NCI-H2107 treated with DMSO at 0.1 percent for 48 hours (cell line): Measurements from ENCODE around the gene KRTAP10-6.
"Not testable (repeated sequence)": the region's sequence is repeated elsewhere in the genome, so short reads cannot be mapped to it uniquely, and the experiment has no call there.

Experiments
- DNase-seq: peaks from one replicate; lab custom pipeline; 2025; ENCODE audit not compliant: unreplicated experiment; lab: John Stamatoyannopoulos, UW

The KRTAP10-6 gene

DNA sequence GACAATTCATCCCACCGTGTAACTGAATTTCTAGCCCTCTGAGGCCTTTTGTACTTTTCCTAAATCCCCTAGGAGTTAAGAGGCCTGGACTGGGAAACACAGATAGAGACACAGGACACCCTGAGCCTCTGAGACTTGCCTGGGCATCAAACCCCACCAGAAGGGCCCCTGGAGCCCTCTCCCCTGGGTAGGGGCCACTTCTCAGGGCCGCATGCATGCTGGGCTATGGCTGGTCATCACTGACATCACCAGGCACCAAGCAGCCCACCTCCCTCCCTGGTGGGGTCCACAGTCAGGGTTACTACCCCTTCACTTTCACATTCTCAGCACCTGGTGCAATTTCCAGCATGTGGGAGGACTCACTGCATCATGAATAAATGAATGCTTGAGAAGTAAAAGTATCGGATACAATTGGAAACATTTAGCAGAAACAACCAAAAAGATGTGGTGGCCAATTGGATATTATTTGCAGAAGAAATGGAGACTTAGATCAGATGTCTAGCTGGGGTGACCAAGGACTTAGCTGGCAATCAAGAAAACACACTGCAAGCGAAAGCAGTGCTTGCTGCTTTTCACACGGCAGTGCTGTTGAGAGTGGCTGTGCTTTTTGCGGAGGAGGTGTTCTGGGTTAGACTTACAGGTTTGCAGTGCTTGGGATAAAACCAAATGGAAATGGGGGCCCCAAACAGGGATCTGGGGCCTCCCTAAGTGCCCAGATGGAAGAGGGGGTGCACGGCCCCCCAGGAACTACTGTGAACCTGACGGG is 7.1 kb upstream of the KRTAP10-6 start:
- DNase-seq, result no peak

DNA sequence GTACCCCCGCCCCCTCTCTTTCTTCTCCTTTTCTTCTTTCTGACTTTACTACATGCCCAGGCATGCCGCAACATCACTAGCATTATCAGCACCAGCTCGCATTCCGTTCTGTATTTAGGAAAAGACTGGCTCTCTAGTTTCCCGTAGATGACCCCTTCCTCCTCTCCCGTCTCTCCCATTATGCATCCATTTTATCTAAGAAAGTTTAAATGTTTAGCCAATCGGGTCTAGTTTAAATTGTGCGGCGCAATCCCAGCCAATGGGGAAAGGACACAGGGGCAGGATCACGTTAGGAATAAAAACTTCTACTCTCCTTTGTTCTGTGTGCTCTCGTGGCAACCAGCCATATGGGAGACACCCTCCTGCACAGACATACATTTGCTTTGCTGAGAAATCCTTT is 5.8 kb upstream of the KRTAP10-6 start:
- no peak for DNase-seq

DNA sequence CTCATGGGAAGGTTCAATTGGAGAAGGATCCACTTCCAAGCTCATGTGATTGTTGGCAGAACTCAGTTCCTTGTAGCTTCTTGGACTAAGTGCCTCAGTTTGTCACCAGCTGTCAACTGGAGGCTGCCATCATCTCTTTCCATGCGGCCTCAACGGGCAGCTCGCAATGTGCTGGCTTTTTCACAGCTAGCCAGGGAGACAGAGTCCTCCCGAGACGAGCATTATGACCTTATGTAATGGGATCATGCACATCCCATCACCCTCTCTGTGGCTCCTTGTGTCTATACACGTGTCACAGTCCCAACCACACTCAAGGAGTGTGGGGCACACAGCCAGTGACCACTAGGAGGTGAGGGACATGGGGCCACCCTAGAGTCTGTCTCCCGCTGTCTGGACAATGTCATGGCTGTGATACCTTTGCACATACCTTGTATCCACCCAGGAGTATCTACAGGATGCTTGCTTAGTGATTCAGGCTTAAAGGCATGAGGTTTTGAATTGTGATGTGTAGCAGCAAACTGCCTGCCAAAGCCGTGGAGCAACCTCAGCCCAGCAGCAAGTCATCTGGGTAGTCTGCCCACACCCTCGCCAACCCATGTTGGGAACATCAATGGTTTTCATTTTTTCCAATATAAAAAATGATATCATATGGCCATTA is 3.9 kb upstream of the KRTAP10-6 start:
- DNase-seq, result no peak

GRCh38 chr21:44595524-44595923 is 3.2 kb upstream of the KRTAP10-6 start:
- no peak for DNase-seq

- no peak for DNase-seq
These were observed 2.2 kb upstream of the KRTAP10-6 start for GRCh38 chr21:44594406-44594916.

DNA sequence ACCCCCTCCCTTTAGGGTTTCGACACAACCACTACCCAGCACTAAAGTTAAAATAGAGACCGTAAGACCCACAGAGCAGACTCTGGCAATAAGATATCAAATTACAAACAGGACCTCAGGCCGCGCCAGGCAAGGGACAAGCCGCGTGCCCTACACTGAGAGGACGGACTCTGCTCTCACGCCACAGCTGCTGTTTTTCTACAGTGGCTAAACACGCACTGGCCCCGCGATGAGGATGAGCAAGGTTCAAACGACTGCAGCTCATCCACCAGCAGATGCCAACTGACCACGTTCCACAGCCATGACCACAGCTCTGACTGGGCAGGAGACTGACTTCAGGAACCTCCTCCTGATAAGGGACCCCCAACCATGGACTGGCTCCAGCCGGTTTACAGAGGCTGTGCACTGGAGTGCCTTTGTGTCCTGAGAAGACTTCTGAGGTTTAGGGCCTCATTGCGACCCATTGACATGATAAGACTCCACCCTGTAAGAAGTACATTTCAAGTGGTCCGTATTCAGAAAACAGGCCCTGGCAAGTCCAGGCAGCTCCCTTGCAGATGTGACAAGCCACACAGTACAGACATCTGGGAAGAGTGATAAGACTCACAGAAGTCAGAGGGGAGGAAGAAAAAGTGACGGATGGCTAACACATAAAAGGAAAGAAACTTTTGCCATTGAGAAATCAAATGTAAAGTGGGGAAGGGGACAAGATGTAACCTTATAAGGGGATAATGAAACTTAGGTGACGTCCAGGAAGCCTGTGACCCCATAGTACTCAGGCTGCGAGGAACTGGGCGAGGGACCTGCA is 1.5 kb upstream of the KRTAP10-6 start:
- DNase-seq, result no peak

GRCh38 chr21:44591801-44592130 is 539 bp downstream of the KRTAP10-6 start:
- not testable (repeated sequence) for DNase-seq

DNA sequence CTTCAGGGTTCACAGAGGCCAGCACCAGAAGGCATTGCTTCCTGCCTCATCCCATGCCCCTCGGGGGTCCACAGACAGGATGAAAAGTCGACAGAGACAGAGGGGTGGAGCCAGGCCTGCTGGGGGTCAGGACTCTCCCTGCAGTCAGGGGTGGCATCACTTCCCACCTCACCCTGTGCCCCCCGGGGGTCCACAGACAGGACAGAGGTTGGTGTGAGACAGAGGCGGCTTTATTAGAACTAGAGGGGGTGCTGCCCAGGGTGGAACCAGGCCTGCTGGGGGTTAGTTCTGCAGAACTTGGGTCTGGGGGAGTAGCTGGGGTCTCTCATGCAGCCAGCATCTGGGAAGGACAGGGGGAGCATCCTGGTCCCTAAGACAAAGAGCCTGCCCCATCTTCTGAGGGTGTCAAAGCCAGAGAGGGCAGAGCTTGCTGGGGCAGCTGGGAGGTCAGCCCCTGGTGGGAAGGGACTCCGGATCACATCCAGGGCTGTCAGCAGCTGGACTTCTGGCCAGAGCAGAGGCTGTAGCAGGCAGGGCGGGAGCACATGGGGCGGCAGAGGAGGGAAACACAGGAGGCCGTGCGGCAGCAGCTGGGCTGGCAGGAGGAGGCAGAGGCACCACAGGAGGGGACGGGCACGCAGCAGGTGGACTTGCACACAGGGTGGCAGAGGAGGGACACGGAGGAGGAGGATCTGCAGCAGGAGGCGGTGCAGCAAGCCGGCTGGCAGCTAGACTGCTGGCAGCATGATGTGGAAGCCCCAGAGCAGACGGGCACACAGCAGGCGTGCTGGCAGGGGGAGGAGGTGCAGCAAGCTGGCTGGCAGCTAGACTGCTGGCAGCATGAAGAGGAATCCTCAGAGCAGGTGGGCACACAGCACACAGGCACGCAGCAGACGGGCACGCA is 1.2 kb downstream of the KRTAP10-6 start:
- DNase-seq, result not testable (repeated sequence)

- DNase-seq, result no peak
These were observed 2.0 kb downstream of the KRTAP10-6 start for GRCh38 chr21:44590311-44590721.

DNA sequence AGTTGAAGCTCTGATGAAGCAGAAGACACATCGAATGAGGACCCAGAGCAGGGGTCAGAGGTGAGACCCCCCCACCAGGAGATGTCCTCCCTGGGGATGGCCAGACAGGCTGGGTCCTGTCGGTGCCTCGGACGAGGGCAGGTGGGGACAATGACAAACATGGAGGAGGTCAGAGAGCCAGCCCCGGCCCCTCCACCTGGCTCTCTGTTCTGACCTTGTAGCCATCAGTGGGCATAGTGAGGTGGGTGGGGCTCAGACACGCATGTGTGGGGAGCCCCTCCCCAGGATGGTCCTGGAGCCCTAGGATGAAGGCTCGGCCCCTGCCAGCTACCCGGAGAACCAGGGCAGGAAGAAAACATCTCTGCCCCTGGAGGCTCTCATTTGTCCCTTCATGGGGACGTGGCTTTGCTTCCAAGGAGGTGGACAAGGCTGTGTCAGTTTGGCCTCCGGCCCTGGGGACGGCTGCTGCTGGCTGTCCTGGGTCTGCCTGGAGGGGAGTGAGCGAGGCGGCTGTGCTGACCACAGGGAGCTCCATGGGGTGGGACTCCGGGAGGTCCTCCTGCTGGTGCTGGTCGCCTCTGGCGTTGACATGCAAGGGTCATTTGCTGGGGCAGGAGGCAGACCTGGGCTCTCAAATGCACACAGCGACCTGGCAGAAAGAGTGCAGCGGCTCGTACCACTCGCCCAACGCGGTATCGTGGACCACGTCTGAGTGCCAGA is 2.6 kb downstream of the KRTAP10-6 start:
- no peak for DNase-seq

DNA sequence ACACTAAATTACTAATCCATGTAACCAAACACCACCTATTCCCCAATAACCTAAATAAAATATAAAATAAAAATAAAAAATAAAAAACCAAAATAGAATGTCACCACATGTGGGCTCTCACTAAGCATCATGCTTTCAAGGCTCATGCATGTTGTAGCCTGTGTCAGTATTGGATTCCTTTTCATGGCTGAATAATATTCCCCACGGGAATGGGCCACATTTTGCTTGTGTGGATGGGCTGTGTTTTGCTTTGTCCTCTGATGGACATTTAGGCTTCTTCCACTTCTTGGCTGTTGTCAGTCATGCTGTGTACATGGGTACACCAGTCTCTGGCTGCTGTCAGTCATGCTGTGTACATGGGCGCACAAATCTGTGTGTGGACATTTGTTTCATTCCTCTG is 3.2 kb downstream of the KRTAP10-6 start:
- no peak for DNase-seq

DNA sequence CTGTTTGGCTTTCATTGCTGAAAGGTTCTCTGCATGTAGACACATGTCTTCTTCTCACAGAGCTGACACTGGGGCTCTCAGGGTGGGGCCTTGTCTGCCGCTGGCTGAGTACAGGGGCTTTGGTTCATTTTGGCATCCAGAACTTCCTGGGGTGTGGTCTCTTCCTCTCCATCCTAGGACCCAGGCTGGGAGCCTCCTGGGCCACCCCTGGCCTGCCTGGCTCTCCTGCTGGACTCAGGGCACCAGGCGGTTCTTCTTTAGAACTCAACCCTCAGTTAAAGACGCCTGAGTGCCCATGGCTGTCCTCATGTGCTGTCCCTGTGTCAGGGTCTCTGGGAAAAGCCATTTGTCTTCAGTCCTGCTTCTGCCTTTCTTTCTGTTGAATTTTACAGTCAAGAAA is 6.4 kb downstream of the KRTAP10-6 start:
- no peak for DNase-seq

DNA sequence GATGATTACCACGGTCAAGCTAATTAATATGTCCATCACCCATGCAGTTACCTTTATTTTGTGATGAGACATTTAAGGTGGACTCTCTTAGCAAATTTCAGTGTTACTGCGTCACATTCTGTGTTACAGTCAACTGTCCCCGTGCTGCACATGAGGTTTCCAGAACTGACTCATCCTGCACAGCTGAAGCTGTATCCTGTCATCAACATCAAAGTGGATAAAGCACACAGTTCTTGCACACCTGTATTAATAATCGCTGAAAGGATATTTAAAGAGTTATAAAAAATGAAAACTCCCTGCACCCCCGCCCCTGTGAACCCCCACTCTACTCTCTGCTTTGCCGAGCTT is 8.5 kb downstream of the KRTAP10-6 start:
- no peak for DNase-seq

- DNase-seq, result no peak
These were observed 9.1 kb downstream of the KRTAP10-6 start for GRCh38 chr21:44583089-44583799.

DNA sequence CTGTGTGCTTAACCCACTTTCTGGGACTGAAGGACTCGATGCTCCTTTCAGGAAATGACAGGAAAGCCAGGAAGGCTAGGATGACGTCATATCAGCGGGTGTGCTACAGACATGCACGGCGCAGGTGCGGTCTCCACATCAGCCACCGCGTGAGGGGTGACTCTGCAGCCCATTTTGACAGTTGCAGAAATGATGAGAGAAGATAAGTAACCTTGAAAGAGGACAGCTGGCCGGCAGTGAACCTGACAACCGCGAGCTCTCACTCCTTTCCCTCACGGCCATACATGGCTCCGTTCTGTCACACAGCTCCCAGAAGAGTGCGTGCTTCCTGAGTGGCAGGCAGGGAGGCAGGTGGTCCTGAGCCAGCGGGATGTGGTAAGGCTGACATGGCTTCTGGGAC is 10.2 kb downstream of the KRTAP10-6 start:
- no peak for DNase-seq

GRCh38 chr21:44581158-44581557 is 11.1 kb downstream of the KRTAP10-6 start:
- no peak for DNase-seq

DNA sequence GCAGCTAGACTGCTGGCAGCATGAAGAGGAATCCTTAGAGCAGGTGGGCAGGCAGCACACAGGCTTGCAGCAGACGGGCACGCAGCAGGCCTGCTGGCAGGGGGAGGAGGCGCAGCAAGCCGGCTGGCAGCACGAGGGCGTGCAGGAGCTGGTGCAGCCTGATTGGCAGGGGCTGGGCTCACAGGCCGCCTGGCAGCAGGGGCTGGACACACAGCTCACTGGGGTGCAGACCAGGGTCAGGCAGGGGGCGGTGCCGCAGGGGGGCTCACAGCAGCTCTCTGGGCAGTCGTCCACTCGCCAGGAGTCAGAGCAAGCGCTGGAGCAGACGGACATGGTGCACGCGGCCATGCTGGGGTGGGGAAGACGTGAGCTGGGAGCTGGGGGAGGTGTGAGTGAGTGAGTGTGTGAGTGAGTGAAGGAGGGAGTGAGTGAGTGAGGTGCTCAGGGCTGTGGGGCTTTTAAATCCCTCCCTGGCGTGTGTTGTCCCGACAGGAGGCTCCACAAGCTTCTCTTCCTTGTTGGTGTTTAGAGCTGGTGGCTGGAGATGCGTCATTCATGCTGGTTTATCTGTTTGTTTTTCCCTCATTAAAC is 12.0 kb downstream of the KRTAP10-6 start, which contains the start of gene KRTAP10-5:
TSS of gene KRTAP10-5 (minus strand) at position 374 of the 591 bp plus-strand sequence. CDS start at position 348, 26 bp downstream.
- not testable (repeated sequence) for DNase-seq

DNA sequence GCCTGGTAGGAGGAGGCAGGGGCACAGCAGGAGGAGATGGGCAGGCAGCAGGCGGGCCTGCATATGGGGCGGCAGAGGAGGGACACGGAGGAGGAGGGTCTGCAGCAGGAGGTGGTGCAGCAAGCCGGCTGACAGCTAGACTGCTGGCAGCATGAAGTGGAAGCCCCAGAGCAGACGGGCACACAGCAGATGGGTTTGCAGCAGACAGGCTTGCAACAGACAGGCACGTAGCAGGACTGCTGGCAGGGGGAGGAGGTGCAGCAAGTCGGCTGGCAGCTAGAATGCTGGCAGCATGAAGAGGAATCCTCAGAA is 12.5 kb downstream of the KRTAP10-6 start:
- DNase-seq, result no peak
